Neural progenitor cell (in vitro differentiated cells): Measurements from ENCODE around the gene EPN2. TPM values are rescaled to one million over a fixed set of nuclear protein-coding genes. Genes with fewer than 3 reads are reported as not detected.
A peak's percentile ranks its signal among the peaks of the same experiment; 100 is the strongest.

ENCODE experiments used
- DNase-seq: peaks from one replicate; pipeline ENCODE4 v3.0.0-alpha.2; 2016; ENCODE audit warnings: low spot score
- H2AFZ ChIP-seq: fragments of 200-600 bp; sonication (generic); replicated peaks from 2 replicates; pipeline ENCODE4 v1.6.1; 2016; ENCODE audit warnings: antibody characterized with exemption
- H3F3A ChIP-seq: fragments of 200-600 bp; sonication (generic); 2 replicates; pipeline ENCODE4 v1.6.1; 2016; ENCODE audit warnings: antibody characterized with exemption, low read depth
- H3K27ac ChIP-seq: fragments of 200-600 bp; sonication (generic); 2 replicates; pipeline ENCODE4 v1.5.1; 2016; ENCODE audit warnings: mild to moderate bottlenecking
- H3K27me3 ChIP-seq: fragments of 200-600 bp; sonication (generic); 2 replicates; pipeline ENCODE4 v1.6.1; 2016; ENCODE audit warnings: mild to moderate bottlenecking, moderate library complexity
- H3K36me3 ChIP-seq: fragments of 200-600 bp; sonication (generic); 2 replicates; pipeline ENCODE4 v1.5.1; 2016
- H3K4me1 ChIP-seq: fragments of 200-600 bp; sonication (generic); 2 replicates; pipeline ENCODE4 v1.6.1; 2016; ENCODE audit warnings: mixed run types
- H3K4me2 ChIP-seq: fragments of 200-600 bp; sonication (generic); 2 replicates; pipeline ENCODE4 v1.6.1; 2016
- H3K4me3 ChIP-seq: fragments of 200-600 bp; sonication (generic); 2 replicates; pipeline ENCODE4 v1.5.1; 2016
- H3K79me2 ChIP-seq: fragments of 200-600 bp; sonication (generic); 2 replicates; pipeline ENCODE4 v1.6.1; 2016; ENCODE audit warnings: low read depth
- H3K9ac ChIP-seq: fragments of 200-600 bp; sonication (generic); 2 replicates; pipeline ENCODE4 v1.6.1; 2016
- H3K9me3 ChIP-seq: fragments of 200-600 bp; sonication (generic); 2 replicates; pipeline ENCODE4 v1.5.1; 2016; ENCODE audit warnings: low read depth
- H4K20me1 ChIP-seq: fragments of 200-600 bp; sonication (generic); 2 replicates; pipeline ENCODE4 v1.6.1; 2016; ENCODE audit warnings: low read depth
- H3K27ac Mint-ChIP-seq: 3 replicates; pipeline ENCODE4 v1.8.0; 2021; ENCODE audit warnings: mixed read lengths
- H3K27me3 Mint-ChIP-seq: 2 replicates; pipeline ENCODE4 v1.8.0; 2022; ENCODE audit warnings: low read depth, mild to moderate bottlenecking, inconsistent platforms, moderate library complexity, mixed read lengths; ENCODE audit not compliant: insufficient read depth
- H3K36me3 Mint-ChIP-seq: 3 replicates; pipeline ENCODE4 v1.8.0; 2021; ENCODE audit warnings: mixed read lengths
- H3K4me1 Mint-ChIP-seq: 3 replicates; pipeline ENCODE4 v1.8.0; 2021; ENCODE audit warnings: mixed read lengths
- H3K4me3 Mint-ChIP-seq: 3 replicates; pipeline ENCODE4 v1.8.0; 2021; ENCODE audit warnings: mild to moderate bottlenecking, moderate library complexity, mixed read lengths
- H3K9me3 Mint-ChIP-seq: 3 replicates; pipeline ENCODE4 v1.8.0; 2020; ENCODE audit warnings: mixed read lengths
- EZH2 ChIP-seq: fragments of 200-600 bp; sonication (generic); IDR thresholded peaks from 2 replicates; pipeline ENCODE4 v1.6.1; 2017; ENCODE audit warnings: antibody characterized with exemption, mild to moderate bottlenecking, moderate library complexity
- EZH2phosphoT487 ChIP-seq: fragments of 200-600 bp; sonication (generic); IDR thresholded peaks from 2 replicates; pipeline ENCODE4 v1.6.1; 2017; ENCODE audit warnings: antibody characterized with exemption
- total RNA-seq: library from RNA; depleted of rRNA; stranded (reverse); fragments of >200 nt; gene quantifications from 2 replicates; pipeline ENCODE4 v1.2.3, GENCODE V29; 2015; ENCODE audit warnings: low replicate concordance
- TF ChIP-seq, protein P1 (sequence below): fragments of 200-600 bp; sonication (generic); IDR thresholded peaks from 2 replicates; pipeline ENCODE4 v1.5.1; 2017; ENCODE audit warnings: antibody characterized with exemption, mild to moderate bottlenecking

EPN2 gene
- total RNA-seq, 1 donor from 2014 or later = 30.5 TPM

DNA sequence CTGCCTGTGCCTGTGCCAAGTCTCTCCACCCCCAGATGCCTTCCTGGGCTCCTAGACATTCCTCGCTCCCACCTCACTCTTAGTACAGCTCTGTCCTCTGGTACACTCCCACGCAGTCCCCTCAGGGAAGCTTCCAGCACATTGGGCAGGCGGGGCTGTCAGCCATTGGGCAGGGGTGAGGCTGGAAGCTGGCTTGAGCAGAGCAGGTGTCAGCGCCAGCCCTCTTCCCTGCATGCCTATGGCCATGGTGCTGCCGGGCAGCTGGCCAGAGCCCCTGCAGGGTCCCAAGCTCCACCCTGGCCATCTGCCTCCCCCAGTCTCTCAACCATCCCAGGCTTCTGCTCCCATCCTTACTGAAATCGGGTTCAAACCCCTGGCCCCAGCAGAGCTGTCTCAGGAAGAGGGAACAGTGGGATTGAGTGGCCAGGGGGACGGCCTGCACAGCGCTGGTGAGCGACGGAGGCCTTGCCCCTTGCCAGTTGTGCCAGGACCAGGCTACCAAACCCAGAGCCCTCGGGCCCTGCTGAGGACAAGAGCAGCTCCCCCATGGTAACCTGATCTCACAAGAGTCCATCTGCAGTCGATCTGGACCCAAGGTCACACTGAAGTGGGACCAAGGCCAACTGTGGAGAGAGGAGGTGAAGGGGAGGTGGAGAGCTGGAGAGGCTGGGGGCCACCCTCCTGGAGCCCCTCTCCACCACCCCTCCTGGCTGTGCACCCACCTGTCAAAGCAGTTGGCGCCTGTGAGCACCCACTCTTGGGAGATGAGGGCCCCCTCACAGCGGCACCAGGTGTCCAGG is 127.7 kb downstream of the EPN2 start:
- Mint-ChIP-seq H3K9me3 (no peaks in the 10 kb centered on the region), H3K36me3 (peaks cover 2% of the 10 kb centered on the region), H3K4me1 (peaks cover 15% of the 10 kb centered on the region), H3K27me3 (peaks cover 6% of the 10 kb centered on the region), H3K27ac (no peak overlapping the region), H3K4me3 (peak overlapping the region; percentile 15)
- H3K9me3 ChIP-seq = no peaks in the 10 kb centered on the region
- DNase-seq = no peak
- no peak overlapping the region for H2AFZ ChIP-seq
- H3K4me1 ChIP-seq = no peaks in the 10 kb centered on the region
- H3K9ac ChIP-seq = no peak overlapping the region
- no peaks in the 10 kb centered on the region for H3K36me3 ChIP-seq
- H3K4me2 ChIP-seq = no peak overlapping the region
- no peaks in the 10 kb centered on the region for H3F3A ChIP-seq
- H3K27ac ChIP-seq = no peak overlapping the region
- no peaks in the 10 kb centered on the region for H3K79me2 ChIP-seq
- no peaks in the 10 kb centered on the region for H4K20me1 ChIP-seq
- TF ChIP-seq, protein P1, sequence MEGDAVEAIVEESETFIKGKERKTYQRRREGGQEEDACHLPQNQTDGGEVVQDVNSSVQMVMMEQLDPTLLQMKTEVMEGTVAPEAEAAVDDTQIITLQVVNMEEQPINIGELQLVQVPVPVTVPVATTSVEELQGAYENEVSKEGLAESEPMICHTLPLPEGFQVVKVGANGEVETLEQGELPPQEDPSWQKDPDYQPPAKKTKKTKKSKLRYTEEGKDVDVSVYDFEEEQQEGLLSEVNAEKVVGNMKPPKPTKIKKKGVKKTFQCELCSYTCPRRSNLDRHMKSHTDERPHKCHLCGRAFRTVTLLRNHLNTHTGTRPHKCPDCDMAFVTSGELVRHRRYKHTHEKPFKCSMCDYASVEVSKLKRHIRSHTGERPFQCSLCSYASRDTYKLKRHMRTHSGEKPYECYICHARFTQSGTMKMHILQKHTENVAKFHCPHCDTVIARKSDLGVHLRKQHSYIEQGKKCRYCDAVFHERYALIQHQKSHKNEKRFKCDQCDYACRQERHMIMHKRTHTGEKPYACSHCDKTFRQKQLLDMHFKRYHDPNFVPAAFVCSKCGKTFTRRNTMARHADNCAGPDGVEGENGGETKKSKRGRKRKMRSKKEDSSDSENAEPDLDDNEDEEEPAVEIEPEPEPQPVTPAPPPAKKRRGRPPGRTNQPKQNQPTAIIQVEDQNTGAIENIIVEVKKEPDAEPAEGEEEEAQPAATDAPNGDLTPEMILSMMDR = no peak
- no peak for TF ChIP-seq EZH2
- no peak for TF ChIP-seq EZH2phosphoT487
- H3K4me3 ChIP-seq = no peak overlapping the region
- H3K27me3 ChIP-seq = no peaks in the 10 kb centered on the region

DNA sequence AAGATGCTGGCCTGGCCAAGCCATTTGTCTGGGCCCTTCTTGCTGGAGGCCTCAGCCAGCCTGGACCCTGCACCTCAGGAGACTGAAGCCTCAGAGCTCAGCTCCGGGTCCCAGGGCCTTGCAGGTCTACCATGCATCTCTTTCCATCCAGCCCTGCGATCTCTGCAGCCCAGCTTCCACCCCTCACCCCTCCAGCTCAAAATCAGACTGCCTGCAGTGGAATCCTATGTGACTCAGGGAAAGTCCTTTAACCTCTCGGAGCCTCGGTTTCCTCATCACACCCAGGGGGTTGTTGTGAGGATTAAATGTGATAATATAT is 128.3 kb downstream of the EPN2 start:
- Histone ChIP-seq H3K4me2 (no peak overlapping the region), H3F3A (no peaks in the 10 kb centered on the region), H3K4me3 (no peak overlapping the region), H4K20me1 (no peaks in the 10 kb centered on the region), H2AFZ (no peak overlapping the region), H3K79me2 (no peaks in the 10 kb centered on the region), H3K9ac (no peak overlapping the region), H3K27me3 (no peaks in the 10 kb centered on the region), H3K36me3 (no peaks in the 10 kb centered on the region), H3K27ac (no peak overlapping the region), H3K9me3 (no peaks in the 10 kb centered on the region), H3K4me1 (no peaks in the 10 kb centered on the region)
- peaks cover 2% of the 10 kb centered on the region for H3K36me3 Mint-ChIP-seq
- peaks cover 6% of the 10 kb centered on the region for H3K27me3 Mint-ChIP-seq
- DNase-seq = no peak
- H3K9me3 Mint-ChIP-seq = no peaks in the 10 kb centered on the region
- no peak overlapping the region for H3K27ac Mint-ChIP-seq
- no peak overlapping the region for H3K4me3 Mint-ChIP-seq
- H3K4me1 Mint-ChIP-seq = peaks cover 15% of the 10 kb centered on the region
- no peak for TF ChIP-seq EZH2phosphoT487
- TF ChIP-seq, protein P1 = no peak
- no peak for TF ChIP-seq EZH2

DNA sequence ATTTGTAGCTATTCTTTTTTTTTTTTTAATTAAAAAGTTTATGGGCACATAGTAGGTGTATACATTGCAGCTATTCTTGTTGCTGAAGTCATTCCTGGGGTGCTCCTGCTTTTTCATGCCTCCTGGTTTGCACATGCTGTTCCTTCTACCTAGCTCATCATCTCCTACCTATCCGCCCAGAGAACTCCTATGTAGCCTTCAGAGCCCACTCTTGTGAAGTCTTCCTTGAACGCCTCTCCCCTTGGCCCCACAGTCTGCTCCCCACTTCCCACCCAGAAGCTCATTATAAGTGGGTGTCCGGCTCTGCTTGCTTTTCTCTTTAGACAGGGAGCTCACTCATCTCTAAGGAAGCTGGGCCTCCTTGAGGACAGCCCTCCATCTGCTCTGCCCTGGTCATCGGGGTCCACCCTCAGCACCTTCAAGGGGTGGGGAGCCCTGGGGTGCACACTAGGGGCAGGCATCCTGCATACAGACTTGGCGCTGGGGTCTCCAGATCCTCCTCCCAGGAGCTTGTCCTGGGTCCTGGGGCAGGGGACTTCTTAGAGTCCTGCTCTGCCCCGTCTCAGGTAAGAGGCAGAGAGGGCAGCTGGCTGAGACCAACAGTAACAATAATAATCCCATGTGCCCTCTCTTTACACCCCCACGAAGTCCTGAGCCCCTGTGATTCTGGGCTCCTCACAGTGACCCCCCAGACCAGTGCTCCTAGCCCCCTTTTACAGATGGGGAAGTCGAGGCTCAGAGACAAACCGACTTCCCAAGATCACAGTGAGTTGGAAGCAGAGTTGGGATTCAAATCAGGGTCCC is 128.9 kb downstream of the EPN2 start:
- Mint-ChIP-seq H3K9me3 (no peaks in the 10 kb centered on the region), H3K36me3 (no peaks in the 10 kb centered on the region), H3K4me3 (no peak overlapping the region), H3K4me1 (peaks cover 15% of the 10 kb centered on the region), H3K27ac (no peak overlapping the region), H3K27me3 (peaks cover 6% of the 10 kb centered on the region)
- Histone ChIP-seq H3K9me3 (no peaks in the 10 kb centered on the region), H4K20me1 (no peaks in the 10 kb centered on the region), H3K79me2 (no peaks in the 10 kb centered on the region), H2AFZ (no peak overlapping the region), H3K4me2 (no peak overlapping the region), H3K4me3 (no peak overlapping the region), H3K36me3 (no peaks in the 10 kb centered on the region), H3K4me1 (no peaks in the 10 kb centered on the region), H3K9ac (no peak overlapping the region), H3K27me3 (no peaks in the 10 kb centered on the region), H3K27ac (no peak overlapping the region), H3F3A (no peaks in the 10 kb centered on the region)
- DNase-seq = no peak
- TF ChIP-seq, protein P1 = no peak
- TF ChIP-seq EZH2phosphoT487 (no peak), EZH2 (no peak)
